ENCODE data around the gene MAIP1.

Gene MAIP1

GRCh38 chr2:199991691-199992090, 36.3 kb downstream of the MAIP1 start:
- DNase-seq = no peak

DNA sequence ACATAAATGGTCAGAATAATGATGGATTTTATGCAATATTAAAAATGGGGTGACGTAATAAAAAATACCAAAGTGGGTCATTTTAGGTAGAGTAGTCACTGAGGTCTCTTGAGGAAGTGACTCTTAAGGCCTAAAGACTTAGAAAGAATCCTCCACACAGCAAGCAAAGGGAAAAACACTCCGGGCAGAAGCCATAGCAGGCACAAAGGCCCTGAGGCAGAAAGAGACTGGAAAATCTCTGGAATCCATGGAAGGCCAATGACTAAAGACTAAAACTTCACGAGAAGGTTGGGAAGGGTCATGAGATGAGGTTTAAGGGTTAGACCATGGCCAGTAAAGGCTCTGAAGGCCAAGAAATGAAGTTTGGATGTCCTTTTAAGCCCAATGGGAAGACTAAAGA, 36.9 kb downstream of the MAIP1 start:
- DNase-seq = no peak

GRCh38 chr2:199994371-199994770, 39.0 kb downstream of the MAIP1 start:
- DNase-seq = no peak

DNA sequence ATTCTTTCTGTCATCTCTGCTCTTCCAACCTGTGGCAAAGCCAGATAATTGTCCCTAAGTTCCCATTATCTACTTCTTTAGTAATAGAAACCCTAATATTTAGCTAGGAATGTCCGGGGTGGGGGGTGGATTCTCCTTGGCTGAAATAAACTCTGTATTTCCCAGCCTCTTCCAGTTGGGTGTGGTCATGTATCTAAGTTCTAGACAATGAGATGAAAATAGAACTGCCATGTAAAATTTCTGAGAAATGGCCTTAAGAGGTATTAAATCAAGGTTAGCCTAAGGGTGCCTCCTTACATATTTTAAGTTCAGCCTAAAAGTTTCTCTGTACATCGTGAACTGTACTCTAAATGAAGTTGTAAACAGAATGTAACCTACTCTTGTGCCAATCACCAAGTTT, 39.5 kb downstream of the MAIP1 start:
- no peak for DNase-seq

GRCh38 chr2:199997296-199997695, 41.9 kb downstream of the MAIP1 start:
- DNase-seq = no peak

GRCh38 chr2:199999166-199999565, 43.8 kb downstream of the MAIP1 start:
- no peak for DNase-seq

- DNase-seq = no peak
Observed at GRCh38 chr2:200000444-200001163, 45.2 kb downstream of the MAIP1 start.

DNA sequence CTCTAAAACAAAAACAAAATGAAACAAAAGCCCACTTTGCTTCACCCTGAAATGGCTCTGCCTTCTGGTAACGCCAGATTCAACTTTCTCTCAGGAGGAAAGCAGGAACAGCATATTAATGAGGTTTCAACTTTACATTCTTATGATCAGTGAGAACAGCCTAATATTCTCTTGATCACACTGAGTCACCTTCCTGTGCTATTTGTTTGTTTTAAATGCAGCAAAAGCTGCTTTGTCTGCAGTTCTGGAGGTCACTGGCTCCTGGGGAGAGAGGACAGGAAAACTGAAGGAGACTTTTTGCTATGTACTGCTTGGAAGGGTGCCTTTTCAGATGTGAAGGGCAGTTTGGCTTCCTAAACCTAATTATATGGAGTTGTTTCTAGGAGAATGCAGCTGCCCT, 48.1 kb downstream of the MAIP1 start:
- no peak for DNase-seq

DNA sequence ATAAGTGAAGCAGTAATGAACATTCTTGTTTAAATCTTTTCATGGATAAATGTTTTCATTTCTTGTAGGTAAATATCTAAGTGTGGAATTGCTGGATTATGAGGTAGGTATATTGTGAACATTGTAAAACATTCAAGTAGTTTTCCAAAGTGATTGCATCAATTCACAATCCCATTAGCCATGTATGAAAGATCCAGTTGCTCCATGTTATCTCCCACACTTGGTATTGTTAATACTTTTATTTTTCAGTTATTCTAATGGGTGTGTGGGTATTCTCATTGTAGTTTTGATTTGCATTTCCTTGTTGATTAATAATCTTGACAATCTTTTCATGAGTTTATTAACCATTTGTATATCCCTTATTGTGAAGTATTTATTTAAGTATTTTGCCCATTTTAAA, 50.3 kb downstream of the MAIP1 start:
- DNase-seq = no peak

DNA sequence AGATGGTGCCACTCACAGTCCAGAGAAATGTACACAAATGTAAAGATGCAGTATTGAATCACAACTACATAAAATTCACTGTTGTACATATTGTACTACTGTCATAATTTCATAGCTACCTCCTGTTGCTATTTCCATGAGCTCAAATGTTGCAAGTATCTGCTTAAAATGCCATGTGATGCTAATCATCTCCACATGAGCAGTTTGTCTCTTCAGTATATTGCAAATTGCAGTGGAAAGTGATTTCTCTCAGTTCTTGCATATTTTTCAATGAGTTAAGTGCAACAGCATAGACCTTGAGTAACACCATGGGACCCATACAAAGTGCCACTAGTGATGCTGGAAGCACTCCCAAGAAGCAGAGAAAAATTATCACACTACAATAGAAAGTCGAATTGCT, 51.9 kb downstream of the MAIP1 start:
- no peak for DNase-seq

- DNase-seq = no peak
Observed at GRCh38 chr2:200012401-200012800, 57.0 kb downstream of the MAIP1 start.
